C4-2B (cell line): ENCODE data around the gene ZNF106.

ENCODE experiments used
- CTCF ChIP-seq: fragments of 450-650 bp; conservative IDR thresholded peaks from 2 replicates; pipeline ENCODE4 v1.5.1; 2017; ENCODE audit warnings: mild to moderate bottlenecking
- ZFX ChIP-seq: fragments of 450-650 bp; IDR thresholded peaks from 2 replicates; pipeline ENCODE4 v1.6.1; 2017

DNA sequence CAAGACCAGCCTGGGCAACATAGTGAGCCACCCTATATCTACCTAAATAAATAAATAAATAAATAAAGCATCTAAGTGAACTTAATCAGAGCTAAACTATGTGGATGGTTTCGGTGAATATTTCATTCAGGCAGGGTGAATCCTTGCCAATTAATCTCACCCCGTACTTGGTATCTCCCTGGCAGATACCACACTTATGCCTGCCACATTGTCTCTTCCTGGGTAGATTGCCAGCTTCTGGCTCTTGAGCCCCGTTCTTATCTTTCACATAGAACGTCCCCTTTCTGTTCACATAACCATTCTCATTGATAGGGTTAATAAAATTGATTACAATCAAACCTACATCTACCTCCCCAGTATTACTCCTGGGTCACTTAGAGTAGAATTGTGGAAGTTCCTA is 11.5 kb upstream of the ZNF106 start:
- TF ChIP-seq CTCF (no peak), ZFX (no peak)
